ENCODE data around the gene CFAP45.

Gene CFAP45

DNA sequence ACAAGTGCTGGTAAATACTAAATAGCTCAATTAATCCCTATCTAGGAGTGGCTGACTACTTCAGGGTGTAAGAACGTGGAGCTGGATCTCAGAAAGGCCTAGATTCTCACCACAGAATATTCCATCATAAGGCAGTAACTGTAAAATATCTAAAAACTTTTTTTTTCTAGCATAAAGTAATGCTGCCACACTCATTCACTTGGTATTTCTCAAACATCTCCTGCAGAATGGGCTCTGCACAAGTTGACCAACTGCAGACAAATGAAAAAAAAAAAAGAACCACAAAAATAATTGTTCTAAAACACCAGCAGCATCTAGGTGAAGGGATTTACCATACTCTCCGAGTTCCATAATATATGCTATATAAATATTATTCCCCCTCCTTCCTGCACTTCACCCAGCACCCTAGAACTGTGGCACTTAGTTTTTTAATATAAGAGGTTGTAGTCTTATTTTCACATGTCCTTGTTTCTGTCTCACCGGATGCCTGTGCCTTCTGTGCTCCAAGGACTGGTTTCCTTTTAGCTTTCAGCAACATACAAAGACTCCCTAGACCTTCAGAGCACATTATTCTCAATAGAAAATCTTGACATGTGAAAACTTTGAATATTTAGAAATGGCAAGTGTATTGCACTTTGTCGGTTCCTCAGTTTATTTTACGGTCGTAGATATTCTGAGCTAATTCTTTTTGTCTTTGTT lies 46.4 kb downstream of the CFAP45 start:
- DNase-seq (ENCODE audit: low read depth in 2 of 2), result no peak

DNA sequence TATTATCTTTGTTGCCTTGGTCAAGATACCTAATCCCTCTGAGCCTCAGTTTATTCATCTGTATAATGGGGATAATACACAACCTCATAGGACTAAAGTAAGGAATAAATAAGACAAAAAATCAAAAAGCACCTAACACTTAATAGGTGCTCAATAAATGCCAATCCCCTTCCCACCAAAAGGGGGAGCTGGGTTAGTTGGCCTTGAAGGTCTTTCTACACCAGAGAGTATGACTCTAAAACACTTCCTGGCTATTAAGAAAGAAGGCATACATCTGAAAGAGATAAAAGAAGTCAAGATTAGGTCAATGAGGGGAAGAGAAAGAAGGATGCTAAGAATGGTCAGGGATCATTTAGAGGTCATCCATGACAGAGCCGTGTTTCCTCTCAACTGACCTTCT lies 48.6 kb downstream of the CFAP45 start:
- no peak for DNase-seq (ENCODE audit: low read depth in 2 of 2)

DNA sequence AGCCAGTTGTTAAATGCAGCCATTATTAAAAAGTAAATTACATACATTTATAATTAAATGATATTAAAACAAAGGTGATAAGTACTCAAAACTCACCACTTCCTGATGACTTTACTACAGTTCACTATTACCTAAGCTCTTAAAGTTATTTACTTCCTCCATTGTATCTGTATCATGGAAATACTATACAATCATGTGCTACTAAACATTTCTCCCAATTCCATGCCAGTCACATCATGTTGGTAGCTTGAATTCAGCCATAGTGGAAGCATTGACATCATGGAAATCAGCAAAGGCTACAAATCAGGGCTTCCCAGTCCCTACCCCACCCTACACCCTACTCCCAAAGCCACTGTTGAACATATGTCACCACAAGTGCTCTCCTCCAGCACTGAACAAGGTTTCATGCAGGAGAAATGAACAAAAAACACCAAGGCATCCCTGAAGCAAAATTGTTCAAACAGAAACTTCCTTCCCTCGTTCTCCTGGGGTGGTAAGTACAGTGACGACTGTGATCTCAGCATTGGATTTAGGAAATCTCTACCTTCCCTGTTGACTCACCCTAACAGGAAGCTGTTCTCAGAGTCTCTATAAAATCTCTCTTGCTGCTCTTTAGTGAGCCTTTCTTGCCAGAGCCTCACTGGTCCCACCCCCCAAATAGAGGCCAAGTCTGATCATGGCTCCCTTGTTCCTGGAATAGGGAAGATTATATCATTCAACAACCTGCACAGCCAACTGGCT lies 50.2 kb downstream of the CFAP45 start:
- DNase-seq (ENCODE audit: low read depth in 2 of 2), result no peak

DNA sequence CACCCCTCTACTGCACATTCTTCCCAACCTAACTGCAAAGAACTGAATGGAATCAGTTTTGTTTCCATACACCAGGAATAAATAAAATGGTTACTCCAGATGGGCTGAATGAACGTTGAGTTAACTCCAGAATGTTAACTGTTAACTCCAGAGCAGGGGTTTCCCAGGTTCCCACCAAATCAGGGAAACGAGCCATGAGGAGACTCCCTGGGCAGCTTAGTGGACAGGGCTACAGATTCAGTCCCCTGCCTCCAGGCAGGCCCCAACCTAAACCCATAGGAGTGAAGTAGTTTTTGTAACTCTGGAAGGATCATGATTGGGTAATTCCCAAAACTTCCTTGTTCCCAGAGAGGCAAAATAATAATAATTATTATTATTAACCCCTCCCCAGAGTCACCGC lies 51.6 kb downstream of the CFAP45 start:
- no peak for DNase-seq (ENCODE audit: low read depth in 2 of 2)

DNA sequence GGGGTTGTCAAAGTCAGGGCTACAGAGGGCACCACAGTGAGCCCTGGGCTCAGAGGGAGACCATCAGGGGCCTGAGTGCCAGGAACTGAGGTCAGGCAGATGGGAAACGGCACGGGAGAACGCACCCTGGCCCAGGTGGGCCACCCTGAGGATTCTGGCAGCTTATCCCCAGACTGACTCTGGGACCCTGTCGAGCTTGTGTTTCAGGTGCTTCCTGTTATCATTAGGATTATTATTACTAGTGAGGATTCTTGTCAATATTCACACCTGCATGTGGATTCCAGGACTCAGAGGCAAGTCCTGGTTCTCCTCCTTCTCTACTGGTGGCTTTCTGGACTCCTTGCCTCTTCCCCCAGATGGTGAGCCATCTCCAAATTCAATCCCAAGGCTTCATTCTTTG lies 52.7 kb downstream of the CFAP45 start:
- no peak for DNase-seq (ENCODE audit: low read depth in 2 of 2)

DNA sequence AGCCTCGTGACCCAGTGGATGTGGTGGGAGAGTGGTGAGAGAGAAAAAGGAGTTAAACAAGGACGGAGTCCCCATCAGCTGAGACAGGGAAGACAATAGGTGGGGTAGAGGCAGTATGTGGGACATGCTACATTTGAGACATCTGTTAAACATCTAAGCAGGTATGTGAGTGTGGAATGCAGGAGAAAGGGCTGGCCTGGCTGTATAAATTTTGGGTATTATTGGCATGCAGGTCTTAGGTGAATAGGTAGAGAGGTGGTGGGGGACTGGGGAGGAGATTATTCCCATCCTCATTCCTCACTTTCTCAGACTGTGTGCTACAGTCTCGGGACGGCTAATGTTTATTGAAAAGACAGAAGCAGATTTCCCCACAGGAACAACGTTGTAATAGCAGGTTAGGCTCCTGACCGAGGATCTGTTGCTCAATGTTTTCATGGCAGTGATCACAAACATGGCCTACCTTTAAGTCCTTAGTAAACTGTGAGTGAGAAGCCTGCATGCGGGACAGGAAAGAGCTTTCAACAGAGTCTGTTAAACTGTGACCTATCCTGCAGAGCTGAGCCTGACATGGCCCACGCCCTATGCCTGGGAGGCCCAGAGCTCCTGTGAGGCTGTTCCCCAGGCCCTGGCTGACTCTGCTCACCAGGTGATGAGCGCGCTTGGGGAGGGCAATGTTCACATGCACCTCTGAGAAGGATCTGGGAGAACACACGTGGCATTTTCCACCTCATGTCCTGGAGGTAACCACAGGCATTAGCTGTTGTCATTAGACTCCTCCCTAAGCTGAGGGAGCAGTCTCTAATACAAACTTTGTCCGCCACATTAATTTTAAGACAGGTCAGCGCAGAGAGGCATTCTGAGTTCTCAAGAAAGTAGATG lies 54.0 kb downstream of the CFAP45 start:
- DNase-seq (ENCODE audit: low read depth in 2 of 2), result no peak

DNA sequence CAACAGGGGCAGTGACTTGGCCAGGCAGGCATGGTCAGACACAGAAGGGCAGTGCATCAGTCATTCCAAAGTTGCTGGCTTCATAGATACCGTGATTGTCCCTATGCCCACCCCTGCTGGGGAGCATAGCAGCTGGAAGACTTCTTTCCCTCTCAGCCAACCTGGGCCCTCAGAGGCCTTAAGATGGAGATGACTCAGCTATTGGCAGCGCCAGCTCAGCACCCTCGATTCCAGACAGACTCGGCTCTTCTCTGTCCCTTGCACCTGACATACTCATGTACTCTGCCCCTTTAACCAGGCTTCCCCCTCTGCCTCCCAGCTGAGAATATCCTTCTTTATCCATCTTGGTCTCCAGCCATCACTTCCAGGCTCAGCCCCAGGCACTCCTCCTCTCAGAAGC lies 56.5 kb downstream of the CFAP45 start:
- DNase-seq (ENCODE audit: low read depth in 2 of 2), result no peak

DNA sequence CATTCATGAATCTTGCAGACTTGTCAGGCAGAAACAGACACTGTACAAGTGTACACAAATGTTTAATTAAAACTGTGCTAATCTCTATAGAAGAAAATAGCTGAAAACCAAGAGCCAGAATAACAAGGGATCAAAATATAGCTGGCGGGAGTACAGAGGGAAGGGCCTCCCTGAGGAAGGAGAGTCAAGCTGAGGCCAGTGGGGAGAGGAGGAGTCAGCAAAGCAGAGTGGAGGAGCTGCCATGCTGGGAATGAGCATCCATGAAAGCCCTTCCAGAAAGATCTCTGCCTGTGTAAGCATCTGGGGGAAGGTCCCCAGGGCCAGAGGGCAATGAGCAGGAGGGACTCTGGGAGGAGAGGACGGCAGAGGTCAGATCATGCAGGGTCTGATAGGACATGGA lies 58.2 kb downstream of the CFAP45 start:
- no peak for DNase-seq (ENCODE audit: low read depth in 2 of 2)

DNA sequence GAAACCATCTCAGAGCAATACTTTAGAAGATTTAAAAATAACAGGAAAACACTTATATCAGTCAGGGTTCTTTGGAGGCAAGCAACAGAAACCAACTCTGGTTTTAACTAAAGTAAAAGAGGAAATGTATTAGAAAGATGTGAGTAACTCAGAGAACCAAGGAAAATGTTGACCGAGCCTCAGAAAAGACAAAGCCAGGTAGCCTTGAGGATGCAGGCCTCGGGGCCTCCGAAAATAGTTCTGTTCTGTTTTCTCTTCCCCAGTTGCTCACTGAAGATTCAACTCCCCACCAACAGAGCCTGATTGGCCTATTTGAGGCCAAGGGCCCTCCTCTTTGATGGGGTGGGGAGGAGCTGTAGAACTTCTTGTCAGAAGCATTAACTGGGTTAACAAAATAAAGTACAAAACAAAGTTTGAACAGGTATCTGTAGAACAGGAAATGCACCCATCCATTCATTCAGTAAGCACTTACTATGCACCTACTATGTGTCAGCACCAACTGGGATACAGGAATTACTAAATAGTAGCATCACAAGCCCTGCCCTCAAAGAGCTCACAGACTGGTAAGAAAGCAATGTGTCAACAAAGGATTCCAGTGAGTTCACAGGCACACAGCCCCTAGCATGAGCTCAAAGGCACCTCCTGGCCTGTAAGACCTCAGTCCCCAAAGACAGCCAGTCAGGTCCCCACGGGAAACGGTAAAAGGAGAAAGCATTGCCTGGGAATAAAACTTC lies 60.7 kb downstream of the CFAP45 start:
- no peak for DNase-seq (ENCODE audit: low read depth in 2 of 2)

DNA sequence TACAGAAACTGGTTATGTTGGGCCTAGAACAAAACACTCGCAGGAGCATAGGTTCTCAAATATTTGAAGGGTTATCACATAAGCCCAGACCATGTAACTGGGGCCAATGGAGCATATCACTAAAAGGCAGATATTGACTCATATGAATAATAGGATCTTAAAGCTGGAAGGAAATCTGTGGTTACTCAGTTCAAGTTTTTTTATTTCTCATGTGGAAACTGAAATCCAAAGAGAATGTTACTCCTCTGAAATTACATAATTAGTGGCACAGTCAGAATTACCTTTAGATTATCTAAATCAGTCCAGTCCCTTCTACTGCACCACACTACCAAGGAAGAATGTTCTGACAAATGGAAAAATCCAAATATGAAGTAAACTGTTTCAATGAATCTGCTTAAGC lies 61.2 kb downstream of the CFAP45 start:
- DNase-seq (ENCODE audit: low read depth in 2 of 2), result no peak

DNA sequence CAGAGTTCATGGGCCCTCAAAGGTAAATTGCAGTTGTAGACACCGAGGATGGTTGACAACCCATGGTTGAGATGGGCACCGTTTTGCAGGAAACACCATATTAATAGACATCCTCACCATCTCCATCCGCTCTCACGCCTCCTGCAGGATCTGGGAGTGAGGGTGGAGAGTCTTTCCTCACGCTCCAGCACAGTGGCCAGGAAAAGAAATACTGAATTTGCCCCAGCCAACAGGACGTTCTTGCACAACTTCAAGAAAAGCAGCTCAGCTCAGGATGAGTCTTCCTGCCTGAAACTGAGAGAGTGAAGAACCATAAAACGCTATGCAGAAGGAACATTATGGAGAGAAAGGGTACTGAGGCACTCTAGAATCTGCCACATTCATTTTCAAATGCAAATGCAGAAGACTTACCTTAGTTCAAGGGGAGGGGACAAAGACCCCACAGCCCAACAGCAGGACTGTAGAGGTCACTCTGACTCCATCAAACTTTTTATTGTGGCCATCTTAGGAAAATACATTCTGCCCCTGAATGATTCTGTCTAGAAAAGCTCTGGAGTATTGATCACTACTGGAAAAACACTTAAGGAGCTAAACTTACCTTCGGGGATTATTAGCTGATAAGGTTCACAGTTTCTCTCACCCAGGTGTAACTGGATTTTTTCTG lies 64.0 kb downstream of the CFAP45 start:
- no peak for DNase-seq (ENCODE audit: low read depth in 2 of 2)

DNA sequence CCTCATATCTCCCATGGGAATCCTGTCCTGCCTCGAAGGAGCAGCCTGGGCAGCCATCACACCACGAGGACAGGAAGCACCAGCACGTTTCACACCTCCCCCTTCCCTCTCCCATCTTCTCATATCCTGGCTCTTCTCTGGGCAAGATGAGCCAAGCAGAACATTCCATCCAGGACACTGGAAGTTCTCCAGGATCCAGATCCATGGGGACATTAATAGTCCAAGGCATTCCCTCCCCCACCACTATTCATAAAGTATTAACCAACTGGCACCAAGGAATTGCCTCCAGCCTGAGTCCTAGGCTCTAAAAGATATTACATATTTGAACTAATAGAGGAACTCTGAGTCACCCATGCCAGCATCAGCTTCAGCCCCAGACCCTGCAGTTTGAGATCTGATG lies 64.6 kb downstream of the CFAP45 start:
- no peak for DNase-seq (ENCODE audit: low read depth in 2 of 2)

DNA sequence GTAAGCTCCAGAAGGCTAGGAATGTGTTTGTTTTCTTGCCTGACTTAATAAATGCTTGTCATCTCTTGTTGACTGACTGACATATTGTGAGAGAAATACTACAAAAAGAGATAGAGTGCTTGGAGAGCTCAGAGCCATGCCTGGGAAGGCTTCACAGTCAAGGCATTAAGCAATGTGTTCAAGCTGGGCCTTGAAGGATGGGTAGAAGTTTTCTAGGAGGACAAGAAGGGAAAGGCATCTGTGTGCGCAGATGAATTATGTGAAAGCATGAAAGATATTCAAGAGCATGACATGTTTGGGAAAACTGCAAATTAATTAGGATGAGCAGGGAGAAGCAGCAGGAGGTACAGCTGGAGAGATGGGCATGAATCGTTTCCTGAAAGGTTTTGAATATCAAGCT lies 67.7 kb downstream of the CFAP45 start:
- DNase-seq (ENCODE audit: low read depth in 2 of 2), result no peak

DNA sequence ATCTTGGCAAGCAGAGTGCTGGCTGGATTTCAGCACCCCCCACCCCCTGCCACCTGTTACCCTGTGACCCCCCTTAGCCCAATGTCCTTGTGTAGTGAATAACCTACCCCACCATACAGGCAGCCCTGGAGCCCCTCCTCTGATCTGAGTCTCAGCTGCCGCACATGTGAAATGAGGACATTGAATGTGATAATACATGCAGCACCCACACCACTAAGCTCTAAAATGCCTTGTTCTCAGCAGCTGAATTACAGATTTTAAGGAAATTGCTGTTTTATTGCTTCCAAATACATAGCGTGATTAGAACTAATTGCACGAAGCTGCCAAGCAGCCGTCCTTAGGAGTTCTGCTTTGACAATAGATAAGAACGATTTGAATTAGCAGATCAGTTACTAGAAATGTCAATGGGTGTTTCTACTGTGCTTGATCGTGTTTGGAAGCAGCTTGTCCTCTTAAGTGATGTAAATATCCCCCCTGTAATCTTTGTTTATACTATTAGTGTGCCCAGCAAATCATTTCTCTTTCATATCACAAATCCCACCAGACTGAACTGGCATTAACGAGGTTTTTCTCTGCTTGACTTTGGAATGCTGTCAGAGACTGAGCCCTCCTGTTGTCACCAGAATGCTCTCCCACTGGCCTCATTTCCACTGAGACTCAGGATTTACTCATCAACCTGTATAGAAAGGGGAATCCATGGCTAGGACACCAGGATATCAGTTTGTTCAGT lies 68.4 kb downstream of the CFAP45 start:
- no peak for DNase-seq (ENCODE audit: low read depth in 2 of 2)

DNA sequence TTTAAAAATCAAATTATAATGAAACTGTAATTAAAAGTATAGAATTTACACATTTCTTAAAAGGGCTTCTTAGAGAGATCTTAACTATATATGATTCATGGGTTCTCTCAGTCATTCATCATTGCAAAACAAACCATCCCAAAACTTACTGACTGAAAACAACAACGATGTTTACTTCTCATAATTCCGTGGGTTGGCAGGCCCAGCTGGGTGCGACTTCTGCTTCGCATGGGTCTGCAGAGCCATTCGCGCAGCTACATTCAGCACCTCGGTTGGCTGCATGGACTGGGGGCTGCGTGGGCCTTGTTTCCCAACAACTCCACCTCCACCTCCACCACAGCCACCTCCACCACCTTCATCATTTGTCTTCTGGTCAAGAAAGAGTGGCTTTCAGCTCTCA lies 69.2 kb downstream of the CFAP45 start:
- no peak for DNase-seq (ENCODE audit: low read depth in 2 of 2)

DNA sequence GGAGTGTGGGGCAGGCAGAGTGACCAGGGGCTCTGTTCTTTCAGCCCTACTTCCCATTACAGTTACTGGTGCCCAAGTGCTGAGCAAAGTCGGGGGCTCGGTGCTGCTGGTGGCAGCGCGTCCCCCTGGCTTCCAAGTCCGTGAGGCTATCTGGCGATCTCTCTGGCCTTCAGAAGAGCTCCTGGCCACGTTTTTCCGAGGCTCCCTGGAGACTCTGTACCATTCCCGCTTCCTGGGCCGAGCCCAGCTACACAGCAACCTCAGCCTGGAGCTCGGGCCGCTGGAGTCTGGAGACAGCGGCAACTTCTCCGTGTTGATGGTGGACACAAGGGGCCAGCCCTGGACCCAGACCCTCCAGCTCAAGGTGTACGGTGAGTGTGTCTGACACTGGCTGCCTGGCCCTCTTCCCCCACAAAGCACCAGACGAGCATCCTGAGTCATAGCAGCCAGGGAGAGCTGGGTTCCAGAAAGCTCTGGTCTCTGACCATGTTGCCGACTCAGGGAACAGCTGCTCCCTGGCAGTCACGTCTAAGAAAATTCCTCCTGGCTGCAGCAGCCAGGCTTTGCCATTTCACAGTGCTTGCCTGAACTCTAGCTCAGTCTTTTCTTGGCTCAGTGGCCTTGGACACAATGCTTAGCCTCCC lies 70.0 kb downstream of the CFAP45 start:
- DNase-seq (ENCODE audit: low read depth in 2 of 2), result no peak

DNA sequence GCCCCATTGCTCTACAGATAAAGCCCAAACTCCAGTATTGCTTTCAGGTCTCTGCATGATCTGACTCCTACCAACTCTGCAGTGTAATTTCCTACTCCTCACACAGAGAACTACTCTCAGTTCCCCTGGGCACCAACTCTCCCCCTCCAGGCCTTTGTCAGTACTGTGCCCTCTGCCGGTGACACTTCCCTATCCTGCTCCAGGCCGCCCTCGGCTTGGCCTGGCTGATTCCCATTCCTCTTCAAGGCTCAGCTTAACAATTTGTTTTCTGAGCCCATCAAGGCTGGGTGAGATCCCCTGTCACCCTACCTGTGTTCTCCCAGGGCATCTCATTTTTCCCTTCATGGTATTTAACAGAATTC lies 70.7 kb downstream of the CFAP45 start:
- no peak for DNase-seq (ENCODE audit: low read depth in 2 of 2)

DNA sequence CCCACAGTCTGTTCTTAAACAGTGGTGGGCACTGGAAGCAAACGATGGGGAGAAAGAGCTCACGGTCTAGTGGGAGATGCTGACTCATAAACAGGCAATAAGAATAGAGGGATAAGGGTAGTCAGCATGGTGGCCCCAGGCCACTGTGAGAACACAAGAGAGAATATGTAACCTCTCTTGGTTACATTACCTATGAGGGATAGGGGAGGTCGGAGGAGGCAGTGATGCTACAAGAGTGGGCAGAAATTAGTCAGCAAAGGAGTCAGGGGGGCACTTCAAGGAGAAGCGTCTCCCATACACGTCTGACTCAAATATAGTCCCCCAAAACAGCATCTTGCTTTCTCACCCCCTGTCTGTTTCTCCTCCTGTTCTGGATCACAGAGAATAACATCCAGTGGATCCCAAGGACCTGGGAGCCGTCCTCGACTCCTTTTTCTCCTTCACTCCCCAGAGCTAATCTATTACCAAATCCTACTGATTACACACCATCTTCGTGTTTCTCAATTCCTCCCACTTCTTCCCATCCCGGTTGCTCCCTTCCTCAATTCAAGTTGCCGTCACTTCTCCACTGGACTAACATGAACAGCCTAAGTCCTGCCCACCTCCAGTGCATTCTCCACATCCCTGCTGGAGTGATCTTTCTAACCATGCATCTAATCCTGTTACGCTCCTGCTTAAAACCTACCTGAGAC lies 71.2 kb downstream of the CFAP45 start:
- DNase-seq (ENCODE audit: low read depth in 2 of 2), result no peak

DNA sequence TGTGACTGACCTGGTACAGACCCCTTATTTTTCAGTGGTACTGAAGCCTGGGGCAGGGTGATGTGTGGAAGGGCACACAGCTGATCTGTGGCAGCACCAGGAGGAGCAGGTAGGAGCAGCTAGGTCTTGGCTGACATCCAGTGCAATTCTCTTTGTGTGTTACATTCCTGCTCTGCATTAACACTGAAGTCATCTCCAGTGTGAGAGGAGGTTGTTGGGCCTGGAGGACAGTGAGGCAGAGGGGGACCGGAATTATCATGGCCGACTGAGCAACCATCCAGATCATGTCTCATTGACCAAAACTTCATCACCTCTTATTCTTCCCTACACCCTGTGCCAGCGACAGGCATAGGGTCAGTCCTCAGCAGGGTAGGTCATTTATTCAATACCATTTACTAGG lies 71.8 kb downstream of the CFAP45 start:
- DNase-seq (ENCODE audit: low read depth in 2 of 2), result no peak

DNA sequence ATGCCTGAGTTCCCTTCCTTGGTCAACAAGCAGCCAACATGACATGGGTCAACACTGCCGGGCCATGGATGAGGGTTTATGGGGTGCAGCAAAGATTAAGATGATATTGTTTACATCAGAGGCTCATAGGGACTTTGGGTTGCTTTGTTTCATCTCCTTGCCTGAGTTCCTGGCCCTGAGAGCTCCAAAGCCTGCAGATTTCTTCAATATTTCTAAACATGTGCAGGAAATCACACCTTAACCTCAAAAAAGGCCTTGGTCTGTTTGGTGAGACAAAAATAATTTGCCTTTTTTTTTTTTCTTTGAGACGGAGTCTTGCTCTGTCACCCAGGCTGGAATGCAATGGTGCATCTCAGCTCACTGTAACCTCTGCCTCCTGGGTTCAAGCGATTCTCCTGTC lies 72.4 kb downstream of the CFAP45 start:
- DNase-seq (ENCODE audit: low read depth in 2 of 2), result no peak

All from stimulated activated CD8-positive, alpha-beta memory T cell treated with anti-CD3 and anti-CD28 coated beads, Interleukin-15, amount 100 ng/mL, for 48 hours (primary cell).